Measurements from ENCODE around the gene SIN3A.
A peak's percentile ranks its signal among the peaks of the same experiment; 100 is the strongest.

Gene SIN3A

DNA sequence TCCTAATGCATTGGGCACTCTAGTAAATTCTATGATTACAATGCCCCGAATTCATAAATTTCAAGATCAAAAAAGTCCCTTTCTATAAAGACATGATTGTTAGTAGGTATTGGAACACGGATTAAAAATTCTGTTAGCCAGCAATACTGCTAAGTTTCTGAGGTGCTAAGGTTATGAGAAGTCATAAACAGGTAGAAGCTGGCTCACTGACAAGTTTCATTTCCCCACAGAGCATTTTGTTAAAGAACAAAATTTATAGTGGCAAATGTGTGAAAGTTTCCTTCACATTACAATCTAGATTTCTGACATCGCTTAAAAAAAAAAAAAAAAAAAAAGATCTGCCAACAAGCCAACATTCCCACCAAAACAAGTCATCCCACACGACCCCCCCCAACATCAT lies 70.7 kb downstream of the SIN3A start:
- DNase-seq (ENCODE audit: low read depth) = no peak

GRCh38 chr15:75371901-75372688 lies 79.4 kb downstream of the SIN3A start:
- H3K4me3 ChIP-seq (ENCODE audit: control insufficient read depth, low read depth, low read length) = no peak overlapping the region
- TF ChIP-seq, protein P1, sequence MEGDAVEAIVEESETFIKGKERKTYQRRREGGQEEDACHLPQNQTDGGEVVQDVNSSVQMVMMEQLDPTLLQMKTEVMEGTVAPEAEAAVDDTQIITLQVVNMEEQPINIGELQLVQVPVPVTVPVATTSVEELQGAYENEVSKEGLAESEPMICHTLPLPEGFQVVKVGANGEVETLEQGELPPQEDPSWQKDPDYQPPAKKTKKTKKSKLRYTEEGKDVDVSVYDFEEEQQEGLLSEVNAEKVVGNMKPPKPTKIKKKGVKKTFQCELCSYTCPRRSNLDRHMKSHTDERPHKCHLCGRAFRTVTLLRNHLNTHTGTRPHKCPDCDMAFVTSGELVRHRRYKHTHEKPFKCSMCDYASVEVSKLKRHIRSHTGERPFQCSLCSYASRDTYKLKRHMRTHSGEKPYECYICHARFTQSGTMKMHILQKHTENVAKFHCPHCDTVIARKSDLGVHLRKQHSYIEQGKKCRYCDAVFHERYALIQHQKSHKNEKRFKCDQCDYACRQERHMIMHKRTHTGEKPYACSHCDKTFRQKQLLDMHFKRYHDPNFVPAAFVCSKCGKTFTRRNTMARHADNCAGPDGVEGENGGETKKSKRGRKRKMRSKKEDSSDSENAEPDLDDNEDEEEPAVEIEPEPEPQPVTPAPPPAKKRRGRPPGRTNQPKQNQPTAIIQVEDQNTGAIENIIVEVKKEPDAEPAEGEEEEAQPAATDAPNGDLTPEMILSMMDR (IDR thresholded peaks at IDR 0.05; ENCODE audit: control insufficient read depth, insufficient read depth, low read depth, low read length, missing control alignments) = no peak
- DNase-seq (ENCODE audit: low read depth) = no peak

More for the DNA sequence above, 70.7 kb downstream of the SIN3A start:
- TF ChIP-seq, protein P1 (IDR thresholded peaks at IDR 0.05; ENCODE audit: control insufficient read depth, insufficient read depth, low read depth, low read length, missing control alignments) = no peak
- no peak overlapping the region for H3K4me3 ChIP-seq (ENCODE audit: control insufficient read depth, low read depth, low read length)

DNA sequence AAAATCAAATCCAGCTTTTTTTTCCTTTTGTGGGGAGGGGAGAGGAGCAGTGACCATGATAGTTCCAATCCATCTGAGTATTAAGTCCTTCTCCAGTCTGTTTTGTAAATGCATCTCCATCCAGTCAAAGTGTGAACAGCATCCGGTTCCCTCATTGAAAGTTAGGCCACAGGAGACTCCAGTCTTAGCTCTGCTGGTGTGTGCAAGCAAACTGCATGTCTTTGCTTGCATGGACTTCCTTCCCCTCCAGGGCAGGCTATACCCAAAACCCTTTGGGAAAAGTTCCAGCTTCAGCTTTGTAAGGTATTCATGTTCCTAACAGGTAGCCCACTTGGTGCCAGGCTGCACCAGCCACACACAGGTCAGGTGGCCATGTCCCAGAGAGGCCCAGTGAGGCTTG lies 80.0 kb downstream of the SIN3A start:
- DNase-seq (ENCODE audit: low read depth) = no peak
- TF ChIP-seq, protein P1 (IDR thresholded peaks at IDR 0.05; ENCODE audit: control insufficient read depth, insufficient read depth, low read depth, low read length, missing control alignments) = no peak

GRCh38 chr15:75369897-75370581 lies 81.5 kb downstream of the SIN3A start:
- TF ChIP-seq, protein P1 (IDR thresholded peaks at IDR 0.05; ENCODE audit: control insufficient read depth, insufficient read depth, low read depth, low read length, missing control alignments) = no peak
- H3K4me3 ChIP-seq (ENCODE audit: control insufficient read depth, low read depth, low read length) = no peak overlapping the region
- no peak for DNase-seq (ENCODE audit: low read depth)

More for the DNA sequence above, 80.0 kb downstream of the SIN3A start:
- no peak overlapping the region for H3K4me3 ChIP-seq (ENCODE audit: control insufficient read depth, low read depth, low read length)

- TF ChIP-seq, protein P1 (IDR thresholded peaks at IDR 0.05; ENCODE audit: control insufficient read depth, insufficient read depth, low read depth, low read length, missing control alignments) = no peak
- peak overlapping the region; percentile 69 for H3K4me3 ChIP-seq (ENCODE audit: control insufficient read depth, low read depth, low read length)
- no peak for DNase-seq (ENCODE audit: low read depth)
Observed at GRCh38 chr15:75368689-75369239, 82.7 kb downstream of the SIN3A start.

GRCh38 chr15:75367913-75368688 lies 83.4 kb downstream of the SIN3A start, which contains the start of gene MAN2C1:
MAN2C1 (minus strand) TSS chr15:75368607; CDS start chr15:75368583, 24 bp downstream.
- TF ChIP-seq, protein P1 (IDR thresholded peaks at IDR 0.05; ENCODE audit: control insufficient read depth, insufficient read depth, low read depth, low read length, missing control alignments) = peak; percentile 82
- peak; percentile 81 for DNase-seq (ENCODE audit: low read depth)
- peak within 1 kb of the TSS; percentile 69 for H3K4me3 ChIP-seq (ENCODE audit: control insufficient read depth, low read depth, low read length)

Data from AG09309 (cell line).